Stimulated activated CD4-positive, alpha-beta T cell treated with anti-CD3 and anti-CD28 coated beads, Interleukin-1b, Interleukin-23, amount 100 ng/mL, for 48 hours (primary cell): ENCODE data around the gene CCHCR1.
A peak's percentile ranks its signal among the peaks of the same experiment; 100 is the strongest.

Experiments
- DNase-seq: peaks from one replicate; pipeline ENCODE4 v3.0.0-alpha.2; 2020

The CCHCR1 gene

GRCh38 chr6:31094389-31094881 lies 63.2 kb downstream of the CCHCR1 start:
- peak; percentile 10 for DNase-seq

GRCh38 chr6:31092769-31093505 lies 64.7 kb downstream of the CCHCR1 start:
- no peak for DNase-seq
